SKM-1 (cell line): ENCODE results near the gene KIF4A.
"Not testable (repeated sequence)": the region's sequence is repeated elsewhere in the genome, so short reads cannot be mapped to it uniquely, and the experiment has no call there.

ENCODE experiments used
- DNase-seq: peaks from one replicate; lab custom pipeline; 2025; ENCODE audit not compliant: unreplicated experiment; lab: John Stamatoyannopoulos, UW

The KIF4A gene

GRCh38 chrX:70289168-70289792 lies 624 bp upstream of the KIF4A start:
- DNase-seq: no peak

DNA sequence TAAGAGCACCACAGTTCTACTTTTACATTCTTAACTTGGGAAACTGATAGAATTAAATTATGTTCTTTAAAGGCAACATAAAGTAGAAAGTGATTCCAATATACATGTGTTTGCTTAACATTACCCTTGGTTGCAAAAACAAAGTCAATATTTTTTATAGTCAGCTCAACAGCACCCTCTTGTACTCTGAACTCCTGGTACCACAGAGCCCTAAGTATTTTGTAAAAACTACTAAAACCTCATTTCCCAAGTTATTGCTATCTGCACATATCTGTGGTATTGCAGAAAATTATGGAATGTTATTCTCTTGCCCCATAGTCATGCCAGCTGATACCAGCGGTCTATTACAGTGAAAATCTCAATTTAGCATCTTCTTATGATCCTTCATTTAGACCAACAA lies 2.9 kb downstream of the KIF4A start:
- no peak for DNase-seq

DNA sequence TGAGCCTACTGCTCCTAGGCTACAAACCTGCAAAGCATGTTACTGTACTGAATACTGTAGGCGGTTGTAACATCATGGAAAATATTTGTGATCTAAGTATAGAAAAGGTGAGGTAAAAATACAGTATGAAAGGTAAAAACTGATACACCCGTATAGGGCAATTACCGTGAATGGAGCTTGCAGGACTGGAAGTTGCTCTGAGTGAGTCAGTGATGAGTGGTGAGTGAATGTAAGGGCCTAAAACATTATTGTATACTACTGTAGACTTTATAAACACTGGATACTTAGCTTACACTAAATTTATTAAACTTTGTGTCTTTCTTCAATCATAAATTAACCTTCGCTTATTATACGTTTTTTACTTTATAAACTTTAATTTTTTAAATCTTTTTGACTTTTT lies 3.7 kb downstream of the KIF4A start:
- no peak for DNase-seq

- no peak for DNase-seq
These were observed 11.8 kb downstream of the KIF4A start for GRCh38 chrX:70301716-70302115.

DNA sequence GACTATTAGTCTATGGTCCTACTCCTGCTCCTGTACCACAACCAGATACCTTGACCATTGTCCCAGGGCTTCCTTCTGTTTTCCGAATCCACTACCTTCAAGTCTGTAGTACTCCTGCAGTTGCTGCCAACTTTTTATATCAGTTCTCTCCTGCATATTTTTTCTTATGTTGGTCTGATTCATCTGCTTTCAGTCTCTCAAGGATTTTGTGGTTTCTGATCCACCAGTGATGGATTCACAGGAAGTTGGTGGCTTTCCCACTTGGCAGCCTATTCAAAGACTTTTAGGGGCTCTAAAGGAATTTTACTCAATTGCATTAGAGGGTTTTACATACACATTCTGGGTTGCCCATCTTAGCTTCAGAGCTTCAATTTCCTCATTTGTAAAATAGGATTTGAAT lies 23.6 kb downstream of the KIF4A start:
- no peak for DNase-seq

GRCh38 chrX:70322784-70323183 lies 32.9 kb downstream of the KIF4A start:
- DNase-seq: no peak

DNA sequence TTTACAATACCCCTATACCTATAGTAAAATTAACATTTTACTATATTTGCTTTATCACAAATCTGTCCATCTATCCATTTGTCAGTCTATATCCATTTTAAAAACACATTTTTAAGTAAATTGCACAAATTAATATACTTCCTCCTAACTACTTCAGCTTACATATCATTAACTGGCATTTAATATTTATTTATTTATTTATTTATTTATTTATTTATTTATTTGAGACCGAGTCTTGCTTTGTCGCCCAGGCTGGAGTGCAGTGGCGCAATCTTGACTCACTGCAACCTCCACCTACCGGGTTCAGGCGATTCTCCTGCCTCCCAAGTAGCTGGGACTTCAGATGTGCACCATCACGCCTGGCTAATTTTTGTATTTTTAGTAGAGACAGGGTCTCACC lies 33.7 kb downstream of the KIF4A start:
- DNase-seq: not testable (repeated sequence)

DNA sequence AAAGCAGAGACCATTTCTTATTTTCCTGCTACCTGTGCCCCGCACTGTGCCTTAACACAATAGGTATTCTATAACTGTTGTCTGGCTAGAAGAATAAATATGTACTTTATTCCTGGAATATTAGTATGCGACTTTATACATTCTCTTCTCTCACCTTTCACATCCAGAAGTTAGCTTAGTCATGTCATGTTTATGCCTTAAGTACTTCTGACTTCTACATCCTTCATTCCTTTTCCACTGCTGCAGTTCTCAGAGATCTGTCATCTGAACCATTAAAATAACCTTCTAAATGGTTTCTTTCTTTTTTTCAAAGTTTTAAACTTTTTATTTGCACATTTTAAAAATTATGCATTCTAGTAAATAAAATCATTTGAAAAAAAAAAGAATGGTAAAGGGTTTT lies 34.4 kb downstream of the KIF4A start:
- no peak for DNase-seq

DNA sequence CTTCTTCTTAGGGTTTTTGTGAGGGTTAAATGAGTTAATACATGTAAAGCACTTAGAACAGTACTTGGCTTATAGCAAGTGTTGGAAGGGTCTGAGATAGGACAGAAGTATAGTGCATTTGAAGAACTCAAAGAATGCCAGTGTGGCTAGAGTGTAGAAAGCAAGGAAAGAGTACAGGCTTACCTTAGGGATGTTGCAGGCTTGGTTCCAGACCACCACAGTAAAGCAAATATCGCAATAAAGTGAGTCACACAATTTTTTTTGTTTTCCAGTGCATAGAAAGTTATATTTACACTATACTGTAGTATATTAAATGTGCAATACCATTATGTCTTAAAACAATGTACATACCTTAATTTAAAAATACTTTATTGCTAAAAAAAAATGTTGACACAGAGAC lies 41.3 kb downstream of the KIF4A start:
- no peak for DNase-seq

- no peak for DNase-seq
These were observed 42.7 kb downstream of the KIF4A start for GRCh38 chrX:70332600-70332999.

GRCh38 chrX:70336767-70337166 lies 46.9 kb downstream of the KIF4A start:
- DNase-seq: no peak

- DNase-seq: peak; percentile 6
These were observed 48.4 kb downstream of the KIF4A start for GRCh38 chrX:70338290-70338689.

DNA sequence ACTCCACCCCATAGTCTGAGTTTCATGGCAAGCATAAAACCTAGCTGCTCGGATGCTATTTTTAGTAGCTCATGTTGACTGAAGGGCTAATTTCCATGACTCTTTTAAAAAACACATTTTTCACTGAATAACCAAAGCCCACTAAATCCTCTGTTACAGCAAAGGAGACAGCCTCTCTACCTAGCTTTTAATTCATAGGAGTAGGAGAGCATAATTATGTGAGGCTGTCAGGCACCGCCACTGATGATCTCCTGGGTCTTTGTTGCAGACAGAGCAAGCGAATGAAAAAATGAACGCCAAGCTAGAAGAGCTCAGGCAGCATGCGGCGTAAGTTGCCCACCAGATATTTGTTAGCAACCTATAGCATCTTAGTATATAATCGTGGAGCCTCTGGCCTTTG lies 53.5 kb downstream of the KIF4A start:
- DNase-seq: no peak

DNA sequence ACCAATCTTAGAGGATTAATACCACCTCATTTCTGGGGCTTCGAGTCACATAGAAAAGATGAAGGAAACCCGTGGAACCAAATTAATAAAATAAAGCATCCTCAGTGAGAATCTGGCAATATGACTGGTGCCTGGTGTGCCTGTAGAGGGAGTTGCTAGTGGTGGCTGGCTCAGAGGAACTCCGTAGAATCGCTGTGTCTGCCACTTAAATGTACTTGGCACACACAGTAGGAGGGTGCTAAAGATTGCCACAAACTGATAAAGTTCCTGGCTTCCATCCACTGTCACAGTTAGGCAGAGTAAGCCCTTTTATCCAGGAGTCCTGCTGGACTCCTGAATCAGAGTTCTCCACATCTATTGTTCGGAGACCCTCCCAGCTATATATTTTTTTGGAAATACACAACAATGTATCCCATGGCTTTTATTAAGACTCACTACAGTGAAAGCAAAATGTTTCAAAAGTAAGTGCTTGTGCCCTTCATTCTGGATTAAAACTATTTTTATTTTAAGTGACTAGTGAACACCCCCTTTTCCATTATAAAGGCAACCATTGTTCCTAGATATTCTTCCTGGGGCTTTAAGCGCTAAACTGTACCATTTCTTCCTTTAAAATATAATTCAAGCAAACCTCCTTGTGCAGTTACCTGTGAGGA lies 56.6 kb downstream of the KIF4A start:
- no peak for DNase-seq

- DNase-seq: not testable (repeated sequence)
These were observed 58.9 kb downstream of the KIF4A start for GRCh38 chrX:70348825-70349224.

GRCh38 chrX:70349367-70350125 lies 59.6 kb downstream of the KIF4A start:
- not testable (repeated sequence) for DNase-seq

GRCh38 chrX:70352496-70352895 lies 62.6 kb downstream of the KIF4A start:
- no peak for DNase-seq

DNA sequence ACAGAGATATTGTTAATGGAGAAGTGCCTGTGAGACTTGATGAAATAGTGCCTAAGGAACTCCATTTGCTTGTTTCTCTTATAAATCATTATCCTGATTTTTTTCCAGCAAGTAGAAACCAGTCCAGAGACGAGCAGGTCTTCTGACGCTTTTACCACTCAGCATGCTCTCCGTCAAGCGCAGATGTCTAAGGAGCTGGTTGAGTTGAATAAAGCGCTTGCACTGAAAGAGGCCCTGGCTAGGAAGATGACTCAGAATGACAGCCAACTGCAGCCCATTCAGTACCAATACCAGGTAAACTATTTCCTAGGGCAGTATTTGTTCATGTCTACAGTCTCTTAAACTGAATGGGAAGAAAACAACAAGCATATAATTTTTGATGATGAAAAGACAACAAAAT lies 63.6 kb downstream of the KIF4A start:
- no peak for DNase-seq

GRCh38 chrX:70354716-70355115 lies 64.8 kb downstream of the KIF4A start:
- no peak for DNase-seq

DNA sequence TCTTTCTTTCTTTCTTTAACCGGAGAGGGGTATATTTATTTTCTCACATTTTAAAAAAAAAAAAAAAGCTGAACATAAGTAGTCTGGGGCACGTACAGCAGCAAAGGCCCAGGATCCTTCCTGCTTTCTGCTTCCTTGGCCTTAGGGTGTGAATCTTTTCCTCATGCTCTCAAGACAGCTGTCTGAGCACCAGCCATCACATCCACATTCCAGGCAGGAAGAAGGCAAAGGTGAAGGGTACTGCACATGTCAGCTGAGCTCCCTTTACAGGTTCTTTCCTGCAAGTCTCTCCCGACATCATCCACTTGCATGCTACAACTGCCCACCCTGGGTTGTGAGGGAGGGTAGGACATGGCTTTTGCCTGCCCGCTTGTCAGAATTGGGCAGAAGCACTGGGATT lies 69.6 kb downstream of the KIF4A start:
- DNase-seq: no peak

DNA sequence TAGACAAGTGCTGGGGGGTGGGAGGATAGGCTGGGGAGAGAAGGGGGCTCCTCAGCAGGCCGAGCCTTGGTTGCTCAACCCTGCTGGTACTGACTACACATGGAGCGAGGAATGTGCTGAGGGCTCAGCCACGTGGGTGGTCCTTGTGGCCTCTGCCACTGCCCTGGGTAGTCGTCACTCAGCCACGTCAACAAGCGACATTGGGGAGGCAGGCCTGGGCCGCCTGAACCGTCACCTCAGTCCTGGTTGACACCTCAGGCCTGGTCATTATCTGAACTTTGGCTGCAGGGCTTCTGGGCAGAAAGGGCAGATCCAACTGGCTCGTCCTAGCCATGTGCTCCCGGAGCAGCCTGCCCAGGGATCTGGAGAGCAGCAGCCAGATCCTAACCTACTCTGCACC lies 70.5 kb downstream of the KIF4A start:
- no peak for DNase-seq

GRCh38 chrX:70368731-70369130 lies 78.8 kb downstream of the KIF4A start:
- not testable (repeated sequence) for DNase-seq
